Right atrium auricular region (tissue), 2 donors: Measurements from ENCODE around the gene VASH1. TPM values are rescaled to one million over a fixed set of nuclear protein-coding genes. Genes with fewer than 3 reads are reported as not detected.

ENCODE experiments used
- DNase-seq: peaks from one replicate; pipeline ENCODE4 v3.0.0-alpha.2; 2019; ENCODE audit warnings: low spot score
- H3K27ac ChIP-seq, 2 donors: fragments of 200-600 bp; sonication (generic); 1 replicate in 1 of 2; 2 replicates in 1 of 2; pipeline ENCODE4 v1.5.1; 2016 to 2019
- H3K27me3 ChIP-seq, 2 donors: fragments of 200-600 bp; sonication (generic); one replicate each; pipeline versions ENCODE4 v1.5.1 to v1.6.0; 2017 to 2019
- H3K36me3 ChIP-seq: fragments of 200-600 bp; sonication (generic); one replicate; pipeline ENCODE4 v1.5.1; 2016
- H3K4me1 ChIP-seq, 2 donors: fragments of 200-600 bp; sonication (generic); one replicate each; pipeline versions ENCODE4 v1.5.1 to v1.6.0; 2017 to 2019
- H3K4me3 ChIP-seq, 2 donors: fragments of 200-600 bp; sonication (generic); 1 replicate in 1 of 2; 2 replicates in 1 of 2; pipeline ENCODE4 v1.5.1; 2017 to 2019; ENCODE audit warnings: mild to moderate bottlenecking in 1 of 2, moderate library complexity in 1 of 2
- H3K9me3 ChIP-seq, 2 donors: fragments of 200-600 bp; sonication (generic); one replicate each; pipeline ENCODE4 v1.5.1; 2019
- total RNA-seq, 2 donors: library from RNA; depleted of rRNA; stranded (reverse); fragments of >200 nt; gene quantifications; one replicate each; pipeline ENCODE4 v1.1.0, GENCODE V29; 2016
- TF ChIP-seq, protein P1 (sequence below), 2 donors: fragments of 200-600 bp; sonication (generic); IDR thresholded peaks; one replicate each; pipeline ENCODE4 v1.5.1; 2019; ENCODE audit warnings: antibody characterized with exemption in 2 of 2

The VASH1 gene
- total RNA-seq, 2 donors from 2014 or later, result 14.3 to 26.1 TPM

DNA sequence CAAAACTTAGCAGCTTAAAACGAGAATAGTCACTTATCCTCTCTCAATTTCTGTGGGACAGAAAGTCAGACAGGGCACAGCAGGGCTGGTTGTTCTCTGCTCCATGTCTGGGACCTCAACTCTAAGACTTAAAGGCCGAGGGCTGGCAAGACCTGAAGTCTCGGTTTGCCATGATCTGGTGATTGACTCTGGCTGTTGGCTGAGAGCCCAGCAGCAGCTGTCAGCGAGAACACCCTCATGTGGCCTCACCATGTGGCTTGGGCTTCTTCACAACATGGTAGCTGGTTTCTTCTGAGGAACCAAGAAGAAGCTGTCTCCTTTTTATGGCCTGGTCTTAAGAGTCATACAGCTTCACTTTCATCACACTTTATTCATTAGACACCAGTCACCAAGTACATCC, 1.7 kb upstream of the VASH1 start:
- Histone ChIP-seq H3K27me3 (no peaks in the 10 kb centered on the region), H3K27ac (peak overlapping the region; percentile 27 to 98), H3K4me3 (no peak overlapping the region), H3K9me3 (no peaks in the 10 kb centered on the region), H3K4me1 (peaks cover 0 to 53% of the 10 kb centered on the region in 2 donors), H3K36me3 (no peaks in the 10 kb centered on the region)
- no peak for DNase-seq
- TF ChIP-seq, protein P1, sequence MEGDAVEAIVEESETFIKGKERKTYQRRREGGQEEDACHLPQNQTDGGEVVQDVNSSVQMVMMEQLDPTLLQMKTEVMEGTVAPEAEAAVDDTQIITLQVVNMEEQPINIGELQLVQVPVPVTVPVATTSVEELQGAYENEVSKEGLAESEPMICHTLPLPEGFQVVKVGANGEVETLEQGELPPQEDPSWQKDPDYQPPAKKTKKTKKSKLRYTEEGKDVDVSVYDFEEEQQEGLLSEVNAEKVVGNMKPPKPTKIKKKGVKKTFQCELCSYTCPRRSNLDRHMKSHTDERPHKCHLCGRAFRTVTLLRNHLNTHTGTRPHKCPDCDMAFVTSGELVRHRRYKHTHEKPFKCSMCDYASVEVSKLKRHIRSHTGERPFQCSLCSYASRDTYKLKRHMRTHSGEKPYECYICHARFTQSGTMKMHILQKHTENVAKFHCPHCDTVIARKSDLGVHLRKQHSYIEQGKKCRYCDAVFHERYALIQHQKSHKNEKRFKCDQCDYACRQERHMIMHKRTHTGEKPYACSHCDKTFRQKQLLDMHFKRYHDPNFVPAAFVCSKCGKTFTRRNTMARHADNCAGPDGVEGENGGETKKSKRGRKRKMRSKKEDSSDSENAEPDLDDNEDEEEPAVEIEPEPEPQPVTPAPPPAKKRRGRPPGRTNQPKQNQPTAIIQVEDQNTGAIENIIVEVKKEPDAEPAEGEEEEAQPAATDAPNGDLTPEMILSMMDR (IDR thresholded peaks at IDR 0.05), result no peak

DNA sequence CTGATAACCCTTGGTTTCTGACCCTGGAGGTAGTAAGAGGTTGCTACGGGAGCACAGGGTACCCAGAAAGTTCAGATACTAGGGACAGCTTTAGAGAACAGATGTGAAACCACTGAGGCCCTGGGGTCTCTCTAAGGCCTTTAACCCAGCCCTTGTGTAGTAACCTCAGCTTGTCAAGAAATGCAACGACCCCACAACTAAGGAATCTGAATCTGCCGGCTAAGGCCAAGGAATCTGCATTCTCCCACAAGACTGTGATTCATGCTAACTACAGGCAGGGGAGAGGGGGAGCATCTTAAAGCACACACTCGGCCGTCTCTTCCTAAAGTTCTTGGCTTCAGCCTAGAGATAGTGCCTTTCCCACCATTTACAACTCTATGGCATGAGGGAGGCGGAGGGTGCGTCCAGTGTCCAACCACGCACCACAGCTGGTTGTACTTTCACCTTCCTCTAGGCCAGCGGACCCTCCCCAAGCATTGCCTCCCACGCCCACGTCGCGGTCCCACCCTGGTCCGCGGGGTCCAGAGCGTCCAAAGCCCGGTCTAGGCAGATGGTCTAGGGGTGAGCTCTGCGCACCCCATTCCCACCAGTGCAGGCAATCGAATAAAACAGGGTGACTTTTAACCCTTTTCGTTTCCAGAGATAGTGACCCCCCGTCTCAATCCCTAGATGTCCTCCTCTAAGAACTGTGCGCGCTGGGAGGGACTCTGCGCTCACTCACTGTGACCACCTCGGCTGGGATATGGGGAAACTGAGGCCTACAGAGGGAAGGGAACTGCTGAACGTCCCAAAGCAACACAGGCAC, 735 bp upstream of the VASH1 start:
- peak overlapping the region; percentile 91 to 92 for H3K4me3 ChIP-seq
- no peaks in the 10 kb centered on the region for H3K36me3 ChIP-seq
- H3K4me1 ChIP-seq, result peaks cover 0 to 60% of the 10 kb centered on the region in 2 donors
- no peaks in the 10 kb centered on the region for H3K27me3 ChIP-seq
- TF ChIP-seq, protein P1 (IDR thresholded peaks at IDR 0.05), result no peak
- H3K27ac ChIP-seq, result peak overlapping the region; percentile 91 to 98
- DNase-seq, result no peak
- H3K9me3 ChIP-seq, result no peaks in the 10 kb centered on the region

DNA sequence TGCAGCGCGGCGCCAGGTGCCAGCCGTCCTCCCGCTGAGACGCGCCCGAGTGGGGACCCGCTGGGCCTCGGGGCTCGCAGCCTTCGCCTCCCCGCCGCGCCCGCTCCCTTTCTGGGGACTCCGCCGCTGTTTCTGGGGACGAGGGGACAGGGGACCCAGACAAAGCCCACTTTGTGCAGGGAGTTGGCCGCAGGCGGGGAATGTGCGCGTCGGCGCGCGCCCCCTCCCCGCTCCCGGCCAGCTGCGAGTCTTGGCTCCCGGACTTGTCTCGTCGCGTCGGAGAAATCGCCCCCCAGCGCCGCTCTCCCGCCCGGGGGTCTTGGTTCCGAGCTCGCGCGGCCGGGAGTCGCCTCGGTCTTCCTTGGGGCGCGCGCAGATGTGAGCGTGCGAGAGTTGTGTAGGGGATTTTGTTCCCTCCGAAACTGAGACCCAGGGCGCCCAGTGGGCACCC, 717 bp downstream of the VASH1 start:
- Histone ChIP-seq H3K27ac (peak overlapping the region; percentile 91 to 98), H3K4me1 (peaks cover 0 to 58% of the 10 kb centered on the region in 2 donors), H3K9me3 (no peaks in the 10 kb centered on the region), H3K36me3 (no peaks in the 10 kb centered on the region), H3K4me3 (peak overlapping the region; percentile 91 to 92), H3K27me3 (no peaks in the 10 kb centered on the region)
- TF ChIP-seq, protein P1 (IDR thresholded peaks at IDR 0.05), result no peak
- no peak for DNase-seq

DNA sequence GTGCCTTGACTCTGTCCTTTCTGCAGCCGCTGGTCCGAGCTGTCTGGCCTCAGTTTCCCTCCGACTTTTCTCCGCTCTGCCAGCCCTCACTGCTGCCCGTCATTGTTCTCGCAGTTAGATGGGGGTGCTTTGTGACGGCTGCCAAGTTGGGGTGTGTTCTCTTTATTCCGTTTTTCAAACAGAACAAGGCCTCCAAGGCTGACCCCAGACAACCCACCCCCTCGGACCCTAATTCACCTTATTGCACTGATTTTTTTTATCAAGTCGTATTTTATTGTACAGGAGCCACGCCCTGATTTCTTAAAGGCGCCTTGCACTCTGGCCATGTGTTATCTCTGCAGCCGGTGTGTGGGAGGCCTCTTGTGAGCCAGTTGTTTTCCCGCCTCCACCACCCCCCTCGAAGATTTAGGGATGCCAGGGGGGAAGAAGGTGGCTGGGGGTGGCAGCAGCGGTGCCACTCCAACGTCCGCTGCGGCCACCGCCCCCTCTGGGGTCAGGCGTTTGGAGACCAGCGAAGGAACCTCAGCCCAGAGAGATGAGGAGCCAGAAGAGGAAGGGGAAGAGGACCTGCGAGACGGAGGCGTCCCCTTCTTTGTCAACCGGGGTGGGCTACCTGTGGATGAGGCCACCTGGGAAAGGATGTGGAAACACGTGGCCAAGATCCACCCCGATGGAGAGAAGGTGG, 1.3 kb downstream of the VASH1 start:
- DNase-seq, result peak; percentile 64

DNA sequence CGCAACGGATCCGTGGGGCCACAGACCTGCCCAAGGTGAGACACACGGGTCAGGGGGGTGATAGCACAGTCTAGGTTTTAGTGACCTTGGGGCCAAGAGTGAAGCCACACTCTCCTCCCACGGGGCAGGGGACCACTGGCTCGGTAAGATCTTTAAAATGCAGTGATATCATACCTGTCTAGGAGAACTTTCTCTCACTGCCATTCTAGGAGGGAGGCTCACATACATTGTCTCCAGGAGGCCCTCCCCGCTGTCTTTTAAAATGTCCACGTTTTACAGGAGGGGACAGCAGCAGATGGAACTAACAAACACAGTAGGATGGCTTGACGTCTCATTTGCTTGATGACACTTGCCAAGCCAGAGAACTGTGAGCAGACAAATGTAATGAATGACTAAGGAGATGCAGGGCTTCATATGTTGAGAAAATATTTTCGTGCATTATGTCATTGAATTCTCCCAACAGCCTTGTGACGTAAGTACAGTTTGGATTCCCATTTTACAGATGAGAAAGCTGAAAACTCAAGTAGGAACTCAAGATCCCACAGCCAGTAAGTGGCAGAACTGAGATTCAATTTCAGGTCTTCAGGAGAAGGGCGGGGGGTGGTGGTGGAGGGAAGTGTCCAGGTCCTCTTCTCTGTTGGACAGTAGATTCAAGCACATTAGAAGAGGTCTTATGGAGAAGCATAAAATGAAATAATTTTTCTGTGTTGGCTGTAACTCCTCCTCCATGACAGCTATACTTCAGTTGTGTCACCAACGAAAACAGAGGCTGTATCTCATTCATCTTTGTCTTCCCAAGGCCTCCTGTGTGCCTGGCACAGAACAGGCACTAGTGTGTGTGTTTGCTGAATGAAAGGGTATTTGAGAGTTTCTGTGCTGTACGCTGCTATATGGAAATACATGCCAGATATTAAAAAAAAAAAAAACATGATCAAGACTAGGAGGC, 2.1 kb downstream of the VASH1 start:
- TF ChIP-seq, protein P1 (IDR thresholded peaks at IDR 0.05), result no peak
- H3K4me3 ChIP-seq, result peak overlapping the region; percentile 91 to 92
- H3K9me3 ChIP-seq, result no peaks in the 10 kb centered on the region
- no peaks in the 10 kb centered on the region for H3K36me3 ChIP-seq
- H3K27ac ChIP-seq, result peak overlapping the region; percentile 91 to 98
- DNase-seq, result peak; percentile 53
- no peaks in the 10 kb centered on the region for H3K27me3 ChIP-seq
- H3K4me1 ChIP-seq, result peaks cover 0 to 71% of the 10 kb centered on the region in 2 donors

More for the DNA sequence above, 1.3 kb downstream of the VASH1 start:
- Histone ChIP-seq H3K36me3 (no peaks in the 10 kb centered on the region), H3K27ac (peak overlapping the region; percentile 91 to 98), H3K4me1 (peaks cover 0 to 63% of the 10 kb centered on the region in 2 donors), H3K9me3 (no peaks in the 10 kb centered on the region), H3K27me3 (no peaks in the 10 kb centered on the region), H3K4me3 (peak overlapping the region; percentile 91 to 92)
- TF ChIP-seq, protein P1 (IDR thresholded peaks at IDR 0.05), result no peak
